OCI-LY7 (cell line): ENCODE measurements around the gene CEP112. TPM values are rescaled to one million over a fixed set of nuclear protein-coding genes. Genes with fewer than 3 reads are reported as not detected.

ENCODE experiments used
- Bru-seq: library from RNA; stranded (reverse); fragments of 400-500 nt; gene quantifications from one replicate; lab custom pipeline; 2021; lab: Mats Ljungman, UMichigan
- BruChase-seq, 2 experiments: library from RNA; stranded (reverse); fragments of 400-500 nt; gene quantifications; one replicate each; lab custom pipeline; 2021; lab: Mats Ljungman, UMichigan
- BruUV-seq: library from RNA; stranded (reverse); fragments of 400-500 nt; replicated peaks from 2 replicates; lab custom pipeline; 2021; lab: Mats Ljungman, UMichigan
- CTCF ChIA-PET: fragments of 300-600 bp; sonication (Branson Sonifier 250); formaldehyde crosslinking; loops from one replicate; lab custom pipeline; 2022; ENCODE audit warnings: antibody characterized with exemption; ENCODE audit not compliant: unreplicated experiment; lab: Charles Lee
- POLR2A ChIA-PET: fragments of 300-600 bp; sonication (Branson Sonifier 250); formaldehyde crosslinking; loops from one replicate; lab custom pipeline; 2022; ENCODE audit warnings: antibody characterized with exemption; lab: Charles Lee
- DNase-seq: peaks from one replicate; pipeline ENCODE4 v3.0.0-alpha.2; 2015; ENCODE audit warnings: low spot score
- H2AFZ ChIP-seq: fragments of 200-600 bp; sonication (generic), shearing (Covaris generic); 2 replicates; pipeline ENCODE4 v1.6.1; 2014; ENCODE audit warnings: mild to moderate bottlenecking, antibody characterized with exemption, low read length, moderate library complexity
- H3K27ac ChIP-seq: fragments of 200-600 bp; sonication (generic); 2 replicates; pipeline ENCODE4 v1.5.1; 2014; ENCODE audit warnings: mixed run types, low read depth, mild to moderate bottlenecking, moderate library complexity, low read length, inconsistent platforms; ENCODE audit not compliant: poor library complexity, severe bottlenecking
- H3K36me3 ChIP-seq: fragments of 200-600 bp; sonication (generic); 2 replicates; pipeline ENCODE4 v1.6.1; 2014; ENCODE audit warnings: mild to moderate bottlenecking, antibody characterized with exemption, low read length, moderate library complexity, mixed read lengths; ENCODE audit not compliant: insufficient read depth
- H3K4me1 ChIP-seq: fragments of 200-600 bp; sonication (generic); 2 replicates; pipeline ENCODE4 v1.5.1; 2014; ENCODE audit warnings: mild to moderate bottlenecking, low read length; ENCODE audit not compliant: insufficient read depth, poor library complexity, severe bottlenecking
- H3K4me2 ChIP-seq: fragments of 200-600 bp; sonication (generic); 2 replicates; pipeline ENCODE4 v1.6.1; 2014; ENCODE audit warnings: mild to moderate bottlenecking, low read length
- H3K4me3 ChIP-seq: fragments of 200-600 bp; sonication (generic); 2 replicates; pipeline ENCODE4 v1.5.1; 2014; ENCODE audit warnings: mild to moderate bottlenecking, low read depth, low read length; ENCODE audit not compliant: poor library complexity, severe bottlenecking
- H3K79me2 ChIP-seq: fragments of 200-600 bp; sonication (generic); 2 replicates; pipeline ENCODE4 v1.6.1; 2016; ENCODE audit warnings: low read depth, mild to moderate bottlenecking, low read length, moderate library complexity, mixed read lengths; ENCODE audit not compliant: insufficient read depth
- H3K9me2 ChIP-seq: fragments of 200-600 bp; sonication (generic); 2 replicates; pipeline ENCODE4 v1.6.1; 2016; ENCODE audit warnings: mild to moderate bottlenecking, low read length, mixed read lengths; ENCODE audit not compliant: insufficient read depth
- H3K9me3 ChIP-seq: fragments of 200-600 bp; sonication (generic); 2 replicates; pipeline ENCODE4 v1.6.1; 2014; ENCODE audit warnings: mild to moderate bottlenecking, mixed run types, low read length, mixed read lengths
- H4K20me1 ChIP-seq: fragments of 200-600 bp; sonication (generic); 2 replicates; pipeline ENCODE4 v1.6.1; 2014; ENCODE audit warnings: mild to moderate bottlenecking, antibody characterized with exemption, low read length, moderate library complexity, mixed read lengths; ENCODE audit not compliant: insufficient read depth
- EZH2phosphoT487 ChIP-seq: fragments of 200-600 bp; sonication (generic); IDR thresholded peaks from 2 replicates; pipeline ENCODE4 v1.6.1; 2018; ENCODE audit warnings: low read depth, borderline replicate concordance, mild to moderate bottlenecking, mixed run types, antibody characterized with exemption, low read length, moderate library complexity, mixed read lengths
- intact Hi-C: fragments of 100-400 bp; cut with micrococcal nuclease; formaldehyde crosslinking; loops from one replicate; pipeline ENCODE4 v1.10.0; 2022; ENCODE audit not compliant: unreplicated experiment
- long read RNA-seq: library from polyadenylated mRNA; stranded (forward); transcript quantifications from one replicate; pipeline ENCODE4 v2.0.0, GENCODE V29; 2022
- total RNA-seq, 2 experiments: library from RNA; depleted of rRNA in 1 of 2; stranded (reverse); fragments of >200 nt in 1 of 2; shearing (Covaris generic) in 1 of 2; gene quantifications; 2 replicates each; pipeline ENCODE4 v1.2.3, GENCODE V29; 2014 to 2022
- TF ChIP-seq, protein P1 (sequence below): fragments of 200-600 bp; sonication (generic); conservative IDR thresholded peaks from 2 replicates; pipeline ENCODE4 v1.5.1; 2014; ENCODE audit warnings: mild to moderate bottlenecking, antibody characterized with exemption, low read length, moderate library complexity, mixed read lengths

CEP112 gene
- 2.7 and 2.9 TPM in 2 replicates for total RNA-seq (2014; rRNA removed; shearing (Covaris generic))
- total RNA-seq (2022): 6.9 and 9.4 TPM in 2 replicates
- percentile 39 among the genes with signal in this experiment for Bru-seq, nascent RNA
- percentile 39 among the genes with signal in this experiment for BruChase-seq, experiment 1, labeled RNA remaining after a 6-hour chase
- BruChase-seq, experiment 2, labeled RNA remaining after a 2-hour chase: percentile 39 among the genes with signal in this experiment
- long read RNA-seq, partial matches to known transcripts: 3 of 6 reads
- long read RNA-seq, other reads (novel, unspliced or antisense): 2 of 6 reads

DNA sequence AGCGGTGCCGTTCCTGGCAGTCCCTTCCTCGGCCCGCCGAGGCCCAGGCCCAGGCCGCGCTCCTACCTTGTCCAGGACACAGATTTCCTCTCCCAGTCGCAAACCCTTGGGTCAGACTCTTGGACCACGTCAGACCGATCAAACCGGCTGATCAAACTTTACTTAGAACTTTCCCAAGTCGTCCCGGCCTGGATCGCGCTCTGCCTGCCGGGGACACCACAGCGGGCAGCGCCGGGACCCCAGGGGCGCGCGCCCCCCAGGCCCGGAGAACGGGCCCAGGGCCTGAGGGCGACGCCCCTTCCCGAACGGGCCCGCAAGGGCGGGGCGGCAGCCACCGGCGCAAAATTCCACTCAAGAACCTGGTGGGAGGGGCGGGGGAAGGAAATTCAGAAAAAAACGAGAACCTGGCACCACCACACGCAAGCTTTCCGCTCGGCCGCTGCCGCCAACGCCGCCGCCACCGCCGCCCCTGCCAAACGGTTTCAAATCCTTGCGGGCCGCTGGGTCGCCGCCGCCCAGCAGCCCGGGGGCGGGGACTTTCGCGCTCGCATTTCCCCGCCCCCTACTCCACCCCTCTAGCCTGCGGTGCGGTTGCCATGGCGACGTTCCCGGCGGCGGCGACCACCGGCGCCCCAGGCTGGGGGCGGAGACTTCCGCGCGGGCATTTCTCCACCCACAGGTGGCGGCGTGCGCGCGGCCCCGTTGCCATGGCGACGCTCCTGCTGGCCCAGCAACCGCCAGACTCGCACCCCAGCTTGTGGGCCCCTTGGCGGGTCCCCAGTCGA, at the start of gene CEP112:
CEP112 (minus strand) TSS at position 541 of the 785 bp plus-strand sequence.
- no peaks in the 10 kb centered on the region for H4K20me1 ChIP-seq
- H3K79me2 ChIP-seq: 0 out of 2 replicates have a peak, but pooled peaks cover 3% of the 10 kb centered on the region
- peaks cover 41% of the 10 kb centered on the region for H3K4me1 ChIP-seq
- H3K27ac ChIP-seq: peak within 1 kb of the TSS; percentile 64
- CTCF ChIA-PET: no interaction called here
- H3K36me3 ChIP-seq: no peaks in the 10 kb centered on the region
- H3K4me3 ChIP-seq: peak within 1 kb of the TSS; percentile 79
- no peaks in the 10 kb centered on the region for H3K9me3 ChIP-seq
- POLR2A ChIA-PET: interaction anchor here (0.6 to 1.2 kb wide), 3 partner anchors 28 to 981 kb away, joined by 3 to 4 read pairs (median 3); no protein-coding TSS in a partner anchor
- DNase-seq: peak; percentile 93
- H2AFZ ChIP-seq: peak within 1 kb of the TSS; percentile 94
- peak within 1 kb of the TSS; percentile 90 for H3K4me2 ChIP-seq
- intact Hi-C loops: no loop called here
- TSS peak; percentile 78 for BruUV-seq
- TF ChIP-seq EZH2phosphoT487: no peak
- TF ChIP-seq, protein P1, sequence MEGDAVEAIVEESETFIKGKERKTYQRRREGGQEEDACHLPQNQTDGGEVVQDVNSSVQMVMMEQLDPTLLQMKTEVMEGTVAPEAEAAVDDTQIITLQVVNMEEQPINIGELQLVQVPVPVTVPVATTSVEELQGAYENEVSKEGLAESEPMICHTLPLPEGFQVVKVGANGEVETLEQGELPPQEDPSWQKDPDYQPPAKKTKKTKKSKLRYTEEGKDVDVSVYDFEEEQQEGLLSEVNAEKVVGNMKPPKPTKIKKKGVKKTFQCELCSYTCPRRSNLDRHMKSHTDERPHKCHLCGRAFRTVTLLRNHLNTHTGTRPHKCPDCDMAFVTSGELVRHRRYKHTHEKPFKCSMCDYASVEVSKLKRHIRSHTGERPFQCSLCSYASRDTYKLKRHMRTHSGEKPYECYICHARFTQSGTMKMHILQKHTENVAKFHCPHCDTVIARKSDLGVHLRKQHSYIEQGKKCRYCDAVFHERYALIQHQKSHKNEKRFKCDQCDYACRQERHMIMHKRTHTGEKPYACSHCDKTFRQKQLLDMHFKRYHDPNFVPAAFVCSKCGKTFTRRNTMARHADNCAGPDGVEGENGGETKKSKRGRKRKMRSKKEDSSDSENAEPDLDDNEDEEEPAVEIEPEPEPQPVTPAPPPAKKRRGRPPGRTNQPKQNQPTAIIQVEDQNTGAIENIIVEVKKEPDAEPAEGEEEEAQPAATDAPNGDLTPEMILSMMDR: no peak
- no peaks in the 10 kb centered on the region for H3K9me2 ChIP-seq

DNA sequence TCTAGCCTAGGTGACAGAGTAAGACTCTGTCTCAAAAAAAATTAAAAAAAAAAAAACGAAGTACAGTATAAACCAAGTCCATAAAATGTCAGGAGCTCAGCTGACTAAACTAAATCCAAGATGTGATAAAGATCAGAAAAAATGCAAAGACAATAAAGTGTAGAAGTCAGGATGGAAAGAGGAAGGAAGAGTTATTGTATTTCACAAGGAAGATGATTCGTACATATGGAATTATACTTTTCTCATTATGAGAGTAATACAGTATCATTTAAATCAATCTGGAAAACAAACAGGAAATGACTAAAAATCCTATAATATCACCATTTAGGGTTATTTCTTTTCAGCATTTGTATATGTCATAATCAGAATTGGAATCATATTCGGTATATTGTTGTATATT, 48.7 kb upstream of the CEP112 start:
- intact Hi-C loops: no loop called here
- Histone ChIP-seq H3K9me3 (no peaks in the 10 kb centered on the region), H3K4me1 (no peaks in the 10 kb centered on the region), H3K4me3 (no peak overlapping the region), H3K27ac (no peak overlapping the region), H2AFZ (no peak overlapping the region), H3K9me2 (no peaks in the 10 kb centered on the region), H4K20me1 (no peaks in the 10 kb centered on the region), H3K4me2 (no peak overlapping the region), H3K79me2 (no peaks in the 10 kb centered on the region), H3K36me3 (no peaks in the 10 kb centered on the region)
- BruUV-seq: no TSS peak
- no peak for TF ChIP-seq EZH2phosphoT487
- TF ChIP-seq, protein P1: no peak
- CTCF ChIA-PET: no interaction called here
- DNase-seq: no peak
- POLR2A ChIA-PET: no interaction called here
